Muscle layer of colon (tissue), 2 donors: ENCODE measurements around the gene KDM4B.
"Not testable (repeated sequence)": the region's sequence is repeated elsewhere in the genome, so short reads cannot be mapped to it uniquely, and the experiment has no call there.

Experiments used
- H3K27ac ChIP-seq: one replicate; pipeline ENCODE4 v1.7.0; 2013; ENCODE audit warnings: low read depth, mild to moderate bottlenecking, low read length, moderate library complexity
- H3K27me3 ChIP-seq, 2 donors: one replicate each; pipeline ENCODE4 v1.7.0; 2013; ENCODE audit warnings: low read length in 2 of 2, mild to moderate bottlenecking in 2 of 2; ENCODE audit not compliant: insufficient read depth in 2 of 2, control insufficient read depth in 1 of 2
- H3K36me3 ChIP-seq: one replicate; pipeline ENCODE4 v1.7.0; 2013; ENCODE audit warnings: mild to moderate bottlenecking, low read length; ENCODE audit not compliant: insufficient read depth
- H3K4me1 ChIP-seq: one replicate; pipeline ENCODE4 v1.7.0; 2013; ENCODE audit warnings: mild to moderate bottlenecking, low read length; ENCODE audit not compliant: insufficient read depth
- H3K4me3 ChIP-seq, 2 donors: one replicate each; pipeline ENCODE4 v1.7.0; 2013; ENCODE audit warnings: low read length in 2 of 2, low read depth in 1 of 2, mild to moderate bottlenecking in 1 of 2, moderate library complexity in 1 of 2
- H3K9ac ChIP-seq: one replicate; pipeline ENCODE4 v1.7.0; 2013; ENCODE audit warnings: low read length
- H3K9me3 ChIP-seq: one replicate; pipeline ENCODE4 v1.7.0; 2013; ENCODE audit warnings: mild to moderate bottlenecking, low read length
- donor health status: abdominal sarcoma.
- donor health status: Adenocarcinoma of cecum.

KDM4B gene

DNA sequence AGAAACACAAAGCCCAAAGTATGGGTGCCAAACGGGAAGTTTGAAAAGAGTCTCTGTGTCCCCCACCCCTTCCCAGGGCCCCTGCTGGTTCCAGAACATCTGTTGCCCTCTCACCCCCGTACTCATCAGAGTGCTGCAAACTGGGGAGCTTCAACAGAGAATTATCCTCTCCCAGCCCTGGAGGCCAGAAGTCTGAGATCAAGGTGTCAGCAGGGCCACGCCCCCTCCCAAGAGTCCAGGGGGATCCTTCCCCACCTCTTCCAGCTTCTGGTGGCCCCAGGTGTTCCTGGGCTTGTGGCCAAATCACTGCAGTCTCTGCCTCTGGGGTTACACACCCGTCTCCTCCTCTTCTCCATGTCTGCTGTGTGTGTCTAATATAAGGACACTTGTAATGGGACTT is 188.3 kb downstream of the KDM4B start:
- no peaks in the 10 kb centered on the region for H3K36me3 ChIP-seq
- H3K27ac ChIP-seq = no peak overlapping the region
- H3K4me1 ChIP-seq = no peaks in the 10 kb centered on the region
- H3K9me3 ChIP-seq = no peaks in the 10 kb centered on the region
- H3K9ac ChIP-seq = no peak overlapping the region
- H3K4me3 ChIP-seq = no peak overlapping the region
- H3K27me3 ChIP-seq = no peaks in the 10 kb centered on the region

DNA sequence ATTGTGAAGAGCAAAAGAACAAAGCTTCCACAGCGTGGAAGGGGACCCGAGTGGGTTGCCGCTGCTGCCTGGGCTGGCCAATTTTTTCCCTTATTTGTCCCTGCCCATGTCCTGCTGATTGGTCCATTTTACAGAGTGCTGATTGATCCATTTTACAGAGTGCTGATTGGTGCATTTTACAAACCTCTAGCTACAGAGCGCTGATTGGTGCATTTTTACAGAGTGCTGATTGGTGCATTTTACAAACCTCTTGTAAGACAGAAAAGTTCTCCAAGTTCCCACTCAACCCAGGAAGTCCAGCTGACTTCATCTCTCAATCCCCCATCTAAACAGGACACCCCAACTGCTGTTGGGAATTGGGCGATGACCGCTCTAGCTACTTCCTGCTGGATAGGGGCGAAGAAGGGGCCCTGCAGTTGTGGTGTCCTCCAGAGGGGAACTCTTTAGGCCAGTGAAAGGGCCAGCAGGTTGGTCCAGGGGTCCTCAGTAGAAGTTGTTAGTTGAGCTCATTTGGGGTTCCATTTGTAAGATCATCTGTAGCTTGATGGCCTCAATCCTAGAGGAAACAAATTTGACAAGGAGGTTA is 189.7 kb downstream of the KDM4B start:
- not testable (repeated sequence) for H3K9me3 ChIP-seq, H3K9ac ChIP-seq, H3K27me3 ChIP-seq, H3K4me3 ChIP-seq, H3K36me3 ChIP-seq, H3K27ac ChIP-seq, H3K4me1 ChIP-seq

DNA sequence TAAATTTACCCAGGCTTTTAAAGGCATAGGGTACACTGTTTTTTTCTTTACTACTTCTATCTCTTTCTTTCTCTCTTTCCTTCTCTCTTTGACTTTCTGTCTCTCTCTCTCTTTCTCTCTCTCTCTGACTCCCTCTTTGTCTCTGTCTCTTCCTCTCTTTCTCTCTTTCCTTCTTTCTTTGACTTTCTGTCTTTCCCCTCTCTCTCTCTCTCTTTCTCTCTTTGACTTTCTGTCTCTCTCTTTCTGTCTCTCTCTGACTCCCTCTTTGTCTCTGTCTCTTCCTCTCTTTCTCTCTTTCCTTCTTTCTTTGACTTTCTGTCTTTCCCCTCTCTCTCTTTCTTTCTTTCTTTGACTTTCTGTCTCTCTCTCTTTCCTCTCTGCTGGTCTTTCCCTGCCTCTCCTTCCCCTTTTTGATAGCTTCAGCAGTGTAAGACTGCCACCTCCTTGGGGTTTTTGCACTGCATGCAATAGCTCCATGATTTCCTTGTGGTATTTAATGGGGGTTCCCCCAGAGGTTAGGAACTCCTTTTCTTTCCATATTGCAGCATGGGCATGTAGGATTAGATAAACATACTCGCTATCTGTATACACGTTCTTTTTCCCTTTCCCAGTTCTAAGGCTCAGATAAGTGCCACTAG is 191.4 kb downstream of the KDM4B start:
- not testable (repeated sequence) for H3K4me1 ChIP-seq, H3K9me3 ChIP-seq, H3K36me3 ChIP-seq, H3K4me3 ChIP-seq, H3K27ac ChIP-seq, H3K27me3 ChIP-seq, H3K9ac ChIP-seq

DNA sequence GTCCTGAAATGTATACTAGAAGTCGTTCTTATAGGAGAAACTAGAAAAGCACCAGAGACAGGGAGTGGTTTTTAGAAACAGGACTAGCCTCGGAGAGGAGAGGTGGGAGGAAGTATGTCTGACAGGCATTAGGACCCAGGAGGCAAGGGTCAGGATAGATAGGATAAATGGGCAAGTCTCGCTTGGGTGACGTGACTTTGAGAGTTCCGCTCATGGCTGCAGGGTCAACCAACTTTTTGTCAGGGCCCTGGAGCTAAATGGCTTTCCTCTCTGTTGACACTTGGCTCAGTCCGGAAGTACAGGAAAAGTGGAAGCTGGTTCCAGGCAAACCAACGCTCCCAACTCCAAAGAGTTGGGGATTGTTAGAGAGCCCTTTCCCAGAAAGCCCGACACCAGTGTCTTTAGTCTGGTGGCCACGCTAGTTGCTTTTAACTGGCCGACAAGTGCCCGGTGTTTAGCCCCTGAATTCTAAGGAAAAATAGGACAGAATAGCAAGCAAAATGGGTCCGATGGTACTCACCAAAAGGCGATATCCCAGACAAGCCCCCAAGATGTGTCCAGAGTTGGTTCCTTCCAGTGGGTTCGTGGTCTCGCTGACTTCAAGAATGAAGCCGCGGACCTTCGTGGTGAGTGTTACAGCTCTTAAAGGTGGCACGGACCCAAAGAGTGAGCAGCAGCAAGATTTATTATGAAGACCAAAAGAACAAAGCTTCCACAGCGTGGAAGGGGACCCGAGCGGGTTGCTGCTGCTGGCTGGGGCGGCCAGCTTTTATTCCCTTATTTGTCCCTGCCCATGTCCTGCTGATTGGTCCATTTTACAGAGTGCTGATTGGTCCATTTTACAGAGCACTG is 196.2 kb downstream of the KDM4B start:
- not testable (repeated sequence) for H3K4me3 ChIP-seq, H3K27ac ChIP-seq, H3K9ac ChIP-seq, H3K27me3 ChIP-seq, H3K4me1 ChIP-seq, H3K9me3 ChIP-seq, H3K36me3 ChIP-seq

DNA sequence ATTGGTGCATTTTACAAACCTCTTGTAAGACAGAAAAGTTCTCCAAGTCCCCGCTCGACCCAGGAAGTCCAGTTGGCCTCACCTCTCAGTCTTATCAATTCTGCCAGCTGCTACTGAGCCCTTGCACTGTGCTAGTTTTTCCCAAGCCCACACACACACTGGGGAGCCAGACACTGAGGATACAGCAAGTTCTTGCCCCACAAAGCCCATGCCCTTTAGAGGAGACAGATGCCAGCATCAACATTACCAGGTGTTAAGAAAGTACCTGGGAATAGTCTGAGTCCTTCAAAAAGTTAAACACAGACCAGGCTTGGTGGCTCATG is 196.7 kb downstream of the KDM4B start:
- H3K27me3 ChIP-seq = no peaks in the 10 kb centered on the region
- no peak overlapping the region for H3K27ac ChIP-seq
- no peaks in the 10 kb centered on the region for H3K9me3 ChIP-seq
- no peaks in the 10 kb centered on the region for H3K36me3 ChIP-seq
- no peaks in the 10 kb centered on the region for H3K4me1 ChIP-seq
- no peak overlapping the region for H3K4me3 ChIP-seq
- H3K9ac ChIP-seq = no peak overlapping the region

DNA sequence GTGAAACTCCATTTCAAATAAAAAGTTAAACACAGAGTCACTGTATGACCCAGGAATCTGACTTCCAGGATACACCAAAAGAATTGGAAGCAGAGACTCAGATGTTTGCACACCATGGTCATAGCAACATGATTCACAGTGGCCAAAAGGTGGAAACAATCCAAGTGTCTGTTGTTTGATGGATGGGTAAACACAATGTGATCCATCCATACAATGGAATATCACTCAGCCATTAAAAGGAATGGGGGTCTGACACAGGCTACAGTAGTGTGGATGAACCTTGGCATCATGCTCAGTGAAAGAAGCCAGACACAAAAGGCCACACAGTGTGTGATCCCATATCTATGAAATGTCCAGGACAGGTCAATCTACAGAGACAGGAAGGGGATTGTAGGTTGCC is 197.3 kb downstream of the KDM4B start:
- no peaks in the 10 kb centered on the region for H3K36me3 ChIP-seq

DNA sequence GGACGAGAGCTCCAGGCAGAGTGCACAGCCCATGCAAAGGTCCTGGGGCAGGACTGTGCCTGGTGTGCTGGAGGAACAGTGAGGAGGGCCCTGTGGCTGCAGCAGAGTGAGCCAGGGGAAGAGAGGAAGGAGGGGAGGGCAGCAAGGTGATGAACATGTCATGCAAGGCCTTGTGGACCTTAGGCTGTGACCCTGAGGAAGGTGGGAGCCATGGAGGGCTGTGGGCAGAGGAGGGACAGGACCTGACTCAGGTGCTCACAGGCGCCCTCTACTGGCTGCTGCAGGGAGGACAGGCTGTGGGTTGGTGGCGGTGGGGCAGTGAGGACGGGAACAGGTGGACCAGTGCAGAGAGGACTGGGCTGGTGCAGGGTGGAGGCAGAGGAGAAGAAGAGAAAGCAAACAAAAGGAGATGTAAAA is 201.4 kb downstream of the KDM4B start:
- Histone ChIP-seq H3K4me3 (no peak overlapping the region), H3K36me3 (no peaks in the 10 kb centered on the region)

More for the DNA sequence above, 197.3 kb downstream of the KDM4B start:
- Histone ChIP-seq H3K9me3 (no peaks in the 10 kb centered on the region), H3K9ac (no peak overlapping the region), H3K4me3 (no peak overlapping the region), H3K27ac (no peak overlapping the region), H3K27me3 (no peaks in the 10 kb centered on the region), H3K4me1 (no peaks in the 10 kb centered on the region)

DNA sequence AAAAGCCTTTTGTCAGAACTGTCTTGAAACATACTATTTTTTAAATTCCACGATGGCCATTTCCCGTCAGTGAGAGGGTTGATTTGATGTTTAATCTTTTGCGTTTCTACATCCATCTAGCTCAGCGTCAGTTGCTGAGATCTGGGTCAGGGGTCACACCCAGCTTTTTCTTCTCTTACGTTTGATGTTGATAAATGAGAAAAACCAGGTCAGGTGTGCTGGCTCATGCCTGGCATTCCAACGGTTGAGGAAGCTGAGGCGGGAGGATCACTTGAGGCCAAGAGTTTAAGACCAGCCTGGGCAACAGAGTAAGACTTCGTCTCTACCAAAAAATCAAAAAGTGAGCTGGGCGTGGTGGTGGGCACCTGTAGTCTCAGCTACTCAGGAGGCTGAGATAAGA is 202.8 kb downstream of the KDM4B start:
- no peaks in the 10 kb centered on the region for H3K36me3 ChIP-seq
- H3K4me3 ChIP-seq = no peak overlapping the region
- no peaks in the 10 kb centered on the region for H3K27me3 ChIP-seq
- no peaks in the 10 kb centered on the region for H3K9me3 ChIP-seq
- H3K27ac ChIP-seq = no peak overlapping the region
- H3K9ac ChIP-seq = no peak overlapping the region
- no peaks in the 10 kb centered on the region for H3K4me1 ChIP-seq

More for the DNA sequence above, 201.4 kb downstream of the KDM4B start:
- H3K27ac ChIP-seq = no peak overlapping the region
- H3K9ac ChIP-seq = no peak overlapping the region
- H3K9me3 ChIP-seq = no peaks in the 10 kb centered on the region
- H3K27me3 ChIP-seq = no peaks in the 10 kb centered on the region
- no peaks in the 10 kb centered on the region for H3K4me1 ChIP-seq

DNA sequence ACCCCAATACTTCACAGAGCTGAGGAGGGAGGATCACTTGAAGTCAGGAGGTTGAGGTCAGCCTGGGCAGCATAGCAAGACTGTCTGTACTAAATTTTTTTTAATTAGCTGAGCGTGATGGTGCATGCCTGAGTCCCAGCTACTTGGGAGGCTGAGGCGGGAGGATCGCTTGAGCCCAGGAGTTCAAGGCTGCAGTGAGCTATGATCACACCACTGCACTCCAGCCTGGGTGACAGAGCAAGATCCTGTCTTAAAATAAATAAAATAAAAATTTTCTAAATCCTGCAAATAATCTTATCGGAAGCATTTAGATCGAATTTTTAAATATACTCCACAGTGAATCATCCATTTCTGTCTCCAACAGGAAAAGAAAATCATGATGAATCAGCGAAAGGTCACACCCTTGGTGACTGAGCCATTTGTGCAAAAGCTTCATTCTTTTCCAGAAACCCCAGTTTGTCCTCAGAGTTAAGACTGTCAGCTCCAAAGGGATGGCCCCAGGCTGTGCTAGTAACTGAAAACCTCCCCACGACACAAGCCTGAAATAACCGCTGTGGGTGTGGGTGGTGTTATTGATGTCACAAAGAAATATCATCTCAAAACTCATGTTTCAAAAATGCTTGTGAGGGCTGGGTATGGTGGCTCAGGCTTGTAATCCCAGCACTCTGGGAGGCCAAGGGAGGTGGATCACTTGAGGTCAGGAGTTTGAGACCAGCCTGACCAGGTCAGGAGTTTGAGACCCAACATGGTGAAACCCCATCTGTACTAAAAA is 204.1 kb downstream of the KDM4B start:
- Histone ChIP-seq H3K27ac (no peak overlapping the region), H3K9me3 (no peaks in the 10 kb centered on the region), H3K4me3 (no peak overlapping the region), H3K4me1 (no peaks in the 10 kb centered on the region), H3K9ac (no peak overlapping the region), H3K36me3 (no peaks in the 10 kb centered on the region), H3K27me3 (no peaks in the 10 kb centered on the region)

DNA sequence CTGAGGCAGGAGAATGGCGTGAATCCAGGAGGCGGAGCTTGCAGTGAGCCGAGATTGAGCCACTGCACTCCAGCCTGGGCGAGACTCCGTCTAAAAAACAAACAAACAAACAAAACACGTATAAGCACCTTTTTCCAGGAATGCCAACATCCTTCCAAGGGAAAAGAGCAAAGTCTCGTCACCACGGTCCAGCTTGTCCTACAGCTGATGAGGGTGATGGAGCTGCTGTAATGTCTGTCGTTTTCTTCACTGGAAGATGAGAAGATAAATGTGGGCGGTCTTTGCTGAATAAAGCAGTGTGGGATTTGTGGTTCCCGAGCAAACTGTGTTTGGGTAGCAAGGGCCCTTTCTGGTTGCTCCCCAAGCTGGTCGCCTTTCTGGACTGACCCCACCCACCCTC is 205.1 kb downstream of the KDM4B start:
- Histone ChIP-seq H3K27me3 (no peaks in the 10 kb centered on the region), H3K27ac (no peak overlapping the region)

DNA sequence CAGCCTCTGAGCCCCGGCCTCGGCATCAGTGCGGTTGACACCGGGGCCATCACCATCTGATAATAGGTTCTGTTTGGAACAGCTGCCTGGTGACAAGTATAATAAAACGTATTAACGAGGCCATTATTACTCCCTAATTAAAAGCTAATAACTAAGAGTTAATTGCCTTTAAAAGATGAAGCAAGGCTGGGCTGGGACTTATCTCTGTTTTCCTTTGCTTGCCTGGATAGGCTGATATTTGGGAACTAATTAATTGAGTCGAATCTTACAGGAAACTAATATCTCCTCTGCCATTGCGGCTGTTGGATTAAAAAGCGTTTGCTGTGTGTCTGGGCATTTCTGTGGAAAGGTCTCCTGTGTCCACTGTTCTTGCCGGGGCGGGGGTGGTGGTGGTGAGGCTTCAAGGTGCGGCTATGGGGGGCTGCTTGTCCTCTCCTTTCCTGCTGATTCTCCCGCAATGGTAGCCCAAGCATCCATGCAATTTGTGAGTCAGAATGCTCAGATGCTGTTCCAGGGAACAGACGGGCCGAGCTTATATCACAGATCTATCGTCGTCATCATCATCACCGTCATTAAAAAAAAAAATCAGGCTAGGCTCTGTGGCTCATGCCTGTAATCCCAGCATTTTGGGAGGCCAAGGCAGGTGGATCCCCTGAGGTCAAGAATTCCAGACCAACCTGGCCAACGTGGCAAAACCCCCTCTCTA is 209.0 kb downstream of the KDM4B start:
- Histone ChIP-seq H3K27me3 (no peaks in the 10 kb centered on the region), H3K4me1 (no peaks in the 10 kb centered on the region)

More for the DNA sequence above, 205.1 kb downstream of the KDM4B start:
- no peak overlapping the region for H3K9ac ChIP-seq
- H3K36me3 ChIP-seq = no peaks in the 10 kb centered on the region
- no peaks in the 10 kb centered on the region for H3K9me3 ChIP-seq
- no peak overlapping the region for H3K4me3 ChIP-seq
- no peaks in the 10 kb centered on the region for H3K4me1 ChIP-seq

More for the DNA sequence above, 209.0 kb downstream of the KDM4B start:
- no peak overlapping the region for H3K9ac ChIP-seq
- no peaks in the 10 kb centered on the region for H3K9me3 ChIP-seq
- no peak overlapping the region for H3K27ac ChIP-seq
- H3K36me3 ChIP-seq = no peaks in the 10 kb centered on the region
- no peak overlapping the region for H3K4me3 ChIP-seq
